A549 (cell line): ENCODE measurements around the gene SLC3A2. TPM values are rescaled to one million over a fixed set of nuclear protein-coding genes. Genes with fewer than 3 reads are reported as not detected.

Experiments used
- ATAC-seq, 2 experiments: fragments of 200-7000 bp in 1 of 2; fragments of >200 bp in 1 of 2; cut with Nextera tagmentation in 1 of 2; cut with Tn5 transposase in 1 of 2; 3 replicates each; pipeline versions ENCODE4 v1.8.0 to v1.9.1; 2018 to 2020; ENCODE audit warnings: mild to moderate bottlenecking in 1 of 2, moderate library complexity in 1 of 2
- CTCF ChIA-PET: fragments of 300-600 bp; sonication (Branson Sonifier 250); formaldehyde crosslinking; extraction: SDS; loops from one replicate; lab custom pipeline; 2021; ENCODE audit warnings: antibody characterized with exemption, inconsistent platforms; lab: Yijun Ruan, JAX
- POLR2A ChIA-PET: fragments of 350-600 bp; formaldehyde crosslinking; extraction: SDS; loops from one replicate; lab custom pipeline; 2021; ENCODE audit warnings: antibody characterized with exemption, inconsistent platforms; lab: Yijun Ruan, JAX
- DNase-seq, 2 experiments: peaks; one replicate each; pipeline versions ENCODE4 v3.0.0 to v3.0.0-alpha.2; 2011 to 2016; ENCODE audit warnings: low read depth in 1 of 2, low spot score in 1 of 2
- FAIRE-seq: peaks from 2 replicates; lab custom pipeline; 2011; peaks lifted over from hg19 to GRCh38; lab: Jason Lieb, UNC
- H3K27ac ChIP-seq, 2 experiments: fragments of >200 bp; sonication (Bioruptor Twin); formaldehyde crosslinking; 3 replicates each; pipeline ENCODE4 v1.5.1; 2016 to 2017
- H3K4me1 ChIP-seq: fragments of >200 bp; sonication (Bioruptor Twin); formaldehyde crosslinking; 3 replicates; pipeline ENCODE4 v1.6.1; 2016
- H3K4me2 ChIP-seq: fragments of >200 bp; sonication (Bioruptor Twin); formaldehyde crosslinking; 3 replicates; pipeline ENCODE4 v1.6.1; 2016
- H3K4me3 ChIP-seq: fragments of >200 bp; sonication (Bioruptor Twin); formaldehyde crosslinking; 3 replicates; pipeline ENCODE4 v1.5.1; 2016
- H3K9me3 ChIP-seq: fragments of >200 bp; sonication (Bioruptor Twin); formaldehyde crosslinking; 3 replicates; pipeline ENCODE4 v1.6.1; 2016
- BHLHE40 ChIP-seq: IDR thresholded peaks from 2 replicates; pipeline ENCODE4 v1.6.1; 2012; ENCODE audit warnings: low read depth, low read length, inconsistent platforms
- CHD4 ChIP-seq: fragments of 200-600 bp; sonication (generic); IDR thresholded peaks from 2 replicates; pipeline ENCODE4 v1.6.1; 2016; ENCODE audit warnings: antibody characterized with exemption, mild to moderate bottlenecking, borderline replicate concordance
- EHF ChIP-seq: fragments of 250-450 bp; sonication (Bioruptor Pico); IDR thresholded peaks from 2 replicates; pipeline ENCODE4 v1.5.0; 2020; ENCODE audit warnings: mild to moderate bottlenecking
- HDAC2 ChIP-seq: fragments of 200-600 bp; sonication (generic); IDR thresholded peaks from 2 replicates; pipeline ENCODE4 v1.6.1; 2016
- HOXB13 ChIP-seq: fragments of 250-450 bp; sonication (Bioruptor Pico); IDR thresholded peaks from 2 replicates; pipeline ENCODE4 v1.5.0; 2020; ENCODE audit warnings: low read depth, mild to moderate bottlenecking, moderate library complexity
- HOXB5 ChIP-seq: fragments of 250-450 bp; sonication (Bioruptor Pico); IDR thresholded peaks from 2 replicates; pipeline ENCODE4 v1.5.0; 2020; ENCODE audit warnings: mild to moderate bottlenecking, moderate library complexity
- RAD21 ChIP-seq, 2 experiments: fragments of >200 bp in 1 of 2; sonication (Bioruptor Twin) in 1 of 2; formaldehyde crosslinking in 1 of 2; IDR thresholded peaks in 1 of 2; conservative IDR thresholded peaks in 1 of 2; 2 replicates in 1 of 2; 3 replicates in 1 of 2; pipeline ENCODE4 v1.6.1; 2012 to 2018; ENCODE audit warnings: inconsistent platforms in 1 of 2
- TP53 ChIP-seq: fragments of 250-450 bp; sonication (Bioruptor Pico); IDR thresholded peaks from 2 replicates; pipeline ENCODE4 v1.5.0; 2021; ENCODE audit warnings: mild to moderate bottlenecking, moderate library complexity
- WGBS: methylation state at CpG from one replicate; pipeline ENCODE4 v1.1.6; 2017; ENCODE audit errors: missing lambda C conversion rate; 5-methylcytosine and 5-hydroxymethylcytosine counted together
- polyA plus RNA-seq, 4 experiments: library from polyadenylated mRNA; depleted of rRNA in 3 of 4; stranded (reverse); fragments of >200 nt; fragmentation: RNase III in 1 of 4; extraction: RNeasy Plus Mini Kit Qiagen cat#74134 plus additional on column Dnase treatment in 1 of 4; gene quantifications; 2 replicates in 3 of 4; 3 replicates in 1 of 4; pipeline ENCODE4 v1.2.3, GENCODE V29; 2011 to 2017
- TF ChIP-seq, protein P1 (sequence below): IDR thresholded peaks from 2 replicates; pipeline ENCODE4 v1.6.1; 2012
- TF ChIP-seq, protein P2 (sequence below): fragments of >200 bp; sonication (Bioruptor Twin); formaldehyde crosslinking; IDR thresholded peaks from 3 replicates; pipeline ENCODE4 v1.5.1; 2016
- TF ChIP-seq, protein P3 (sequence below): fragments of >200 bp; sonication (Bioruptor Twin); formaldehyde crosslinking; IDR thresholded peaks from 3 replicates; pipeline ENCODE4 v1.6.1; 2016

The SLC3A2 gene
- polyA plus RNA-seq, 2 of the 4 experiments (the other 2 are of a cell fraction), result 1,007 to 1,064 TPM

- H3K27ac ChIP-seq, result peak overlapping the region in 1 of 2 experiments; percentile 18; a peak in 2 of 6 replicates
- no peak for FAIRE-seq
- no peak for DNase-seq
- ATAC-seq, result peak; percentile 27 to 57
- H3K4me2 ChIP-seq, result peak overlapping the region; percentile 78
- peaks cover 26% of the 10 kb centered on the region for H3K4me1 ChIP-seq
- peak overlapping the region; percentile 16; the same call in 1 of the 3 replicates for H3K4me3 ChIP-seq
- 7% methylated on average over 18 of the region's 19 CpGs for WGBS
- TF ChIP-seq HOXB5 (CRISPR knock-in tag) (no peak), BHLHE40 (0 out of 2 replicates have a peak, but pooled peaks have one; percentile 15)
- TF ChIP-seq, protein P1, sequence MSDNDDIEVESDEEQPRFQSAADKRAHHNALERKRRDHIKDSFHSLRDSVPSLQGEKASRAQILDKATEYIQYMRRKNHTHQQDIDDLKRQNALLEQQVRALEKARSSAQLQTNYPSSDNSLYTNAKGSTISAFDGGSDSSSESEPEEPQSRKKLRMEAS, result peak; percentile 24; the same call in 1 of the 2 replicates
- TF ChIP-seq, all 56 proteins: peak for 2
- H3K9me3 ChIP-seq, result peaks cover 4% of the 10 kb centered on the region; the same call in 1 of the 3 replicates
- POLR2A ChIA-PET, result no interaction called here
- CTCF ChIA-PET, result interaction anchor here (0.5 to 12.3 kb wide), 7 partner anchors 10 to 557 kb away, joined by 3 to 174 read pairs (median 3); no protein-coding TSS in a partner anchor
Measured at GRCh38 chr11:62921573-62922188, 41.0 kb downstream of the SLC3A2 start.

- no peak for DNase-seq
- WGBS, result 5% methylated on average over 2 of the region's 4 CpGs
- POLR2A ChIA-PET, result no interaction called here
- no peak overlapping the region for H3K4me3 ChIP-seq
- ATAC-seq, result peak; percentile 10 to 27; a peak in 5 of 6 replicates
- TF ChIP-seq CHD4, result no peak
- TF ChIP-seq, protein P1, result 0 out of 2 replicates have a peak, but pooled peaks have one; percentile 2
- peak overlapping the region; percentile 78 for H3K4me2 ChIP-seq
- H3K27ac ChIP-seq, result no peak overlapping the region
- H3K4me1 ChIP-seq, result peaks cover 26% of the 10 kb centered on the region
- peaks cover 4% of the 10 kb centered on the region; the same call in 1 of the 3 replicates for H3K9me3 ChIP-seq
- CTCF ChIA-PET, result interaction anchor here (0.5 to 12.3 kb wide), 9 partner anchors 9 to 731 kb away, joined by 3 to 174 read pairs (median 3); no protein-coding TSS in a partner anchor
- FAIRE-seq, result no peak
Measured at GRCh38 chr11:62922189-62922589, 41.5 kb downstream of the SLC3A2 start.

DNA sequence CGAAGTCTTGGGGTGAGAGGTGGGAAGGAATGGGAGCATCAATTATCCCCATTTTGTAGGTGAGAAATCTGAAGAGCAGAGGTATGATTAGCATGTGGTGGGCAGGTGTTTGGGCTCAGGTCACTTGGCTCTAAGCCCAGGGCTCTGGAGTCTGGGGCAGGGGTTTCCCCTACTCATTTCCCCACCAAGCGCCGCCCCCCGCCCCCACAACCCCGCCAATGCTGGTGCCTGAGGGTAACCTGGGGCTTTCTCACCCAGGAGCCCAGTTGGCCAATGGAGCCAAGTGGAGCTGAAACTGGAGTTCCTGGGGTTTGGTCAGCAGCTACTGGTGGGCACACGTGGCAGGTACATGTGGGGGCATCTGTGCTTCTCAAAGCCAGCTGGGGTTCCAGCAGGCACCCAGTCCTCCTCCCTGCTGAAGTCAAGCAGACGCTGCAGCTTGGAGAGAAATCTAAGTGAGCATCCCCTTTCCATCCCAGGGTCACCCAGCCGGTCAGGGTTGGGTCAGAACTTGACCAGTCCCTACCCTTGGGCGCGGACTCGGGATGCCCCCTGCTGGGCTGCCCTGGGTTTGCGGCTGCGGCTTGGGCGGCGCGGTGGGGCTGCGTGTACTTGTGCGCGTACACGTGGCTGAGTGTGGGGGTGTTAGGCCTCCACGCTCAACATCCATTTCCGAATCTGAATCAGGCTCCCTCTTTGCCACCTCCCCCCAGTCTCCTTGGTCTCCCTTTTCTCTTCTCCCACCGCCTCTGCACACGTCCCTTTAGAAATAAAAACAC lies 42.1 kb downstream of the SLC3A2 start:
- POLR2A ChIA-PET, result no interaction called here
- FAIRE-seq (no peak), ATAC-seq (peak; percentile 36 to 71; a peak in 5 of 6 replicates), DNase-seq (peak; percentile 50 to 59)
- CTCF ChIA-PET, result interaction anchor here (0.5 to 12.3 kb wide), 7 partner anchors 9 to 970 kb away, joined by 3 to 174 read pairs (median 3); no protein-coding TSS in a partner anchor
- Histone ChIP-seq H3K9me3 (peaks cover 4% of the 10 kb centered on the region; the same call in 1 of the 3 replicates), H3K4me2 (peak overlapping the region; percentile 99), H3K4me1 (peaks cover 26% of the 10 kb centered on the region), H3K27ac (peak overlapping the region; percentile 36 to 53; a peak in 5 of 6 replicates), H3K4me3 (peak overlapping the region; percentile 49)
- no peak for TF ChIP-seq HOXB13 (CRISPR knock-in tag)
- peak in 1 of 2 experiments; percentile 47; a peak in 3 of 5 replicates for TF ChIP-seq RAD21 (conservative IDR thresholded peaks at IDR 0.05 in 1 of 2, IDR thresholded peaks at IDR 0.05 in 1 of 2)
- TF ChIP-seq, protein P1, result peak; percentile 55; the same call in 1 of the 2 replicates
- TF ChIP-seq, protein P2, sequence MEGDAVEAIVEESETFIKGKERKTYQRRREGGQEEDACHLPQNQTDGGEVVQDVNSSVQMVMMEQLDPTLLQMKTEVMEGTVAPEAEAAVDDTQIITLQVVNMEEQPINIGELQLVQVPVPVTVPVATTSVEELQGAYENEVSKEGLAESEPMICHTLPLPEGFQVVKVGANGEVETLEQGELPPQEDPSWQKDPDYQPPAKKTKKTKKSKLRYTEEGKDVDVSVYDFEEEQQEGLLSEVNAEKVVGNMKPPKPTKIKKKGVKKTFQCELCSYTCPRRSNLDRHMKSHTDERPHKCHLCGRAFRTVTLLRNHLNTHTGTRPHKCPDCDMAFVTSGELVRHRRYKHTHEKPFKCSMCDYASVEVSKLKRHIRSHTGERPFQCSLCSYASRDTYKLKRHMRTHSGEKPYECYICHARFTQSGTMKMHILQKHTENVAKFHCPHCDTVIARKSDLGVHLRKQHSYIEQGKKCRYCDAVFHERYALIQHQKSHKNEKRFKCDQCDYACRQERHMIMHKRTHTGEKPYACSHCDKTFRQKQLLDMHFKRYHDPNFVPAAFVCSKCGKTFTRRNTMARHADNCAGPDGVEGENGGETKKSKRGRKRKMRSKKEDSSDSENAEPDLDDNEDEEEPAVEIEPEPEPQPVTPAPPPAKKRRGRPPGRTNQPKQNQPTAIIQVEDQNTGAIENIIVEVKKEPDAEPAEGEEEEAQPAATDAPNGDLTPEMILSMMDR, result peak; percentile 21; the same call in 2 of the 3 replicates
- 10% methylated on average over 18 of the region's 24 CpGs for WGBS

DNA sequence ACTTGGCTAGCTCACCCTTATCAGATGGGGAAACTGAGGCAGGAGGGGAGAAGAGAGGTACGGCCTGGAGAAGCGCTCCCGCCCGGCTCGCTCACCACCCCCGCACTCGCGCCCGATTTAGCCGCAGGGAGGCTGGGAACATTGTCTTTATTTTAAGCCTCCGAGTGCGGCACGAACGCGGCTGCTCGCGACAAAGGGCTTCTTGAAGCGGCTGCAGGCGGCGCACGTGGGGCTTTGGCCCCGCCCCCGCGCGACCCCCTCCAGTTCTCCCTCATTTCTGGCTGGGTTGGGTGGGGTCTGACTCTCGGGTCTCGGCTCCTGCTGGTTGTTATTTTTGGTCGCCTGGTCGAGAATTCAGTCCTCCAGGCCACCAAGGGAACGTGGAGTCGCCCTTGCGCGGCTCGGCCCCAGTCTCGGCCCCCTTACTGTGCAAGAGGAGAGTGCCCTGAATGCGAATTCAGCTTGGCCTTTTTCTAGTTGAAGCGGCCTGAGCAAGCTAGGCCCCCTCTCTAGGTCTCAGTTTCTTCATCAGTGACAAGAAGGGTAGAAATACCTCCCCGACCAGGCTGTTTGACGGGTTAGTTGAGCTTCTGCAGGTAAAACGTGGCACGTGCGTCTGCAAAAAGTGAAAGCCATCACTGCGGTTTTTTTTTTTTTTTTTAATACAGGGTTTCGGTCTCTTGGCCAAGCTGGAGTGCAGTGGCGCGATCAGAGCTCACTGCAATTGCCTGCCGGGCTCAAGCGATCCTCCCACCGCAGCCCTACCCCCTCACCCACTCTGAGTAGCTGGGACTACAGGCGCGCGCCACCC lies 43.1 kb downstream of the SLC3A2 start:
- Histone ChIP-seq H3K27ac (peak overlapping the region; percentile 36 to 53; a peak in 5 of 6 replicates), H3K4me1 (peaks cover 26% of the 10 kb centered on the region), H3K9me3 (peaks cover 4% of the 10 kb centered on the region; the same call in 1 of the 3 replicates), H3K4me3 (peak overlapping the region; percentile 49), H3K4me2 (peak overlapping the region; percentile 99)
- no peak for ATAC-seq
- 34% methylated on average over 47 of the region's 52 CpGs for WGBS
- no peak for FAIRE-seq
- POLR2A ChIA-PET, result interaction anchor here (0.6 kb wide), 1 partner anchor 9 kb away, joined by 6 read pairs; no protein-coding TSS in a partner anchor
- CTCF ChIA-PET, result interaction anchor here (0.6 to 12.3 kb wide), 3 partner anchors 17 to 969 kb away, joined by 3 to 174 read pairs (median 8); no protein-coding TSS in a partner anchor
- DNase-seq, result no peak
- no peak for TF ChIP-seq TP53 (CRISPR knock-in tag)
- no peak for TF ChIP-seq EHF (CRISPR knock-in tag)
- TF ChIP-seq HDAC2, result no peak
- TF ChIP-seq, protein P3, sequence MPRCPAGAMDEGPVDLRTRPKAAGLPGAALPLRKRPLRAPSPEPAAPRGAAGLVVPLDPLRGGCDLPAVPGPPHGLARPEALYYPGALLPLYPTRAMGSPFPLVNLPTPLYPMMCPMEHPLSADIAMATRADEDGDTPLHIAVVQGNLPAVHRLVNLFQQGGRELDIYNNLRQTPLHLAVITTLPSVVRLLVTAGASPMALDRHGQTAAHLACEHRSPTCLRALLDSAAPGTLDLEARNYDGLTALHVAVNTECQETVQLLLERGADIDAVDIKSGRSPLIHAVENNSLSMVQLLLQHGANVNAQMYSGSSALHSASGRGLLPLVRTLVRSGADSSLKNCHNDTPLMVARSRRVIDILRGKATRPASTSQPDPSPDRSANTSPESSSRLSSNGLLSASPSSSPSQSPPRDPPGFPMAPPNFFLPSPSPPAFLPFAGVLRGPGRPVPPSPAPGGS, result no peak
